GM21381 (cell line): ENCODE measurements around the gene APOL3.
"Not testable (repeated sequence)": the region's sequence is repeated elsewhere in the genome, so short reads cannot be mapped to it uniquely, and the experiment has no call there.

Experiments
- ATAC-seq: cut with Tn5 transposase; IDR thresholded peaks from one replicate; pipeline ENCODE4 v1.9.1; 2021; ENCODE audit warnings: mild to moderate bottlenecking, moderate library complexity; ENCODE audit not compliant: unreplicated experiment

APOL3 gene, protein sequence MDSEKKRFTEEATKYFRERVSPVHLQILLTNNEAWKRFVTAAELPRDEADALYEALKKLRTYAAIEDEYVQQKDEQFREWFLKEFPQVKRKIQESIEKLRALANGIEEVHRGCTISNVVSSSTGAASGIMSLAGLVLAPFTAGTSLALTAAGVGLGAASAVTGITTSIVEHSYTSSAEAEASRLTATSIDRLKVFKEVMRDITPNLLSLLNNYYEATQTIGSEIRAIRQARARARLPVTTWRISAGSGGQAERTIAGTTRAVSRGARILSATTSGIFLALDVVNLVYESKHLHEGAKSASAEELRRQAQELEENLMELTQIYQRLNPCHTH

DNA sequence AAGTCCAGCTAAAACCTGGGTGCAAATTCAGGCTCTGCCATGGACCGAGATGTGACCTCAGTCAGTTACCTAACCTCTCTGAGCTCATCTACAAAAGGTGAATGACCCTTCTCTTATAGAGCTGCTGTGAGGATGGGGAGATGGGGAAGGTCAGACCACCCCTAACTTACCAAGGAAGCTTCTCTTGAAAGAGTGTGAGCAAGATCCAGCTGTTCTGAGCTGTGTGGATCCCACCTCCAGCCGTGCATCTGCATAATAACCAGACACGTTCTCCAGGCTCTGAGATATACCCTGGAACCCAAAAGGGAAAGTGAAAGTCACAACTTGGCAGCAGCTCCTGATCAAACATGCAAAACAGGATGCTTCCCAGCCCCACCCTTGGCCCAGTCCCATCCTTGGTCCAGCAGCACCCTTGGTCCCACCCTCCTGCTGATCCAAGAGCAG is at the start of gene APOL3:
Gene APOL3, minus strand, starts transcription at position 257 of the 444 bp plus-strand sequence. CDS start 11,700 bp downstream, outside the sequence.
- ATAC-seq, result no peak

DNA sequence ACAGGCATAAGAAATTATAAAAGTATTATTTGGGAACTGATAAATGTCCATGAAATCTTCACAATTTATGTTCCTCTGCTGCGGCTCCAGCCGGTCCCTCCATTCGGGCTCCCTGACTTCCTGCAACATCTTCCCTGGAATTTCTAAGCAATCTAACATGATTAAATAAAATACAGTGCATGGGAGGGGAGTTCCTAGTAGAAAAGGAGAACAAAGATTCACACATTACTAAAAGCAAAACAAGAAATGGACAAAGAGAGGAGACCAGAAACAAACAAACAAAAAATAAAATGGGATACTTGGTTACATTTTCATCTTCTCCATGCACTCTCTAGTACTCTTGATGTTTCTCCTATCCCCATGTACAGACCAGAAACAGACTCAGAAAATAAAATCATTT is 49.7 kb upstream of the APOL3 start:
- no peak for ATAC-seq

DNA sequence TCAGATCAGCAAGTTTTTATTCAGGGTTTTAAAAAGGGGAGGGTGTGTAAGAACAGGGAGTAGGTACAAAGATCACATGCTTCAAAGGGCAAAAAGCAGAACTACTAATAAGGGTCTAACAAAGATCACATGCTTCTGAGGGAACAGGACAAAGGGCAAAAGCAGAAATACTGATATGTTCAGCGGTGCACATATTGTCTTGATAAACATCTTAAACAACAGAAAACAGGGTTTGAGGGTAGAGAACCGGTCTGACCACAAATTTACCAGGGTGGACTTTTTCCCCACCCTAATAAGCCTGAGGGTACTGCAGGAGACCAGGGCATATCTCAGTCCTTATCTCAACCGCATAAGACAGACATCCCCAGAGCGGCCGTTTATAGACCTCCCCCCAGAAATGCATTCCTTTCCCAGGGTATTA is 48.9 kb upstream of the APOL3 start:
- ATAC-seq, result not testable (repeated sequence)

DNA sequence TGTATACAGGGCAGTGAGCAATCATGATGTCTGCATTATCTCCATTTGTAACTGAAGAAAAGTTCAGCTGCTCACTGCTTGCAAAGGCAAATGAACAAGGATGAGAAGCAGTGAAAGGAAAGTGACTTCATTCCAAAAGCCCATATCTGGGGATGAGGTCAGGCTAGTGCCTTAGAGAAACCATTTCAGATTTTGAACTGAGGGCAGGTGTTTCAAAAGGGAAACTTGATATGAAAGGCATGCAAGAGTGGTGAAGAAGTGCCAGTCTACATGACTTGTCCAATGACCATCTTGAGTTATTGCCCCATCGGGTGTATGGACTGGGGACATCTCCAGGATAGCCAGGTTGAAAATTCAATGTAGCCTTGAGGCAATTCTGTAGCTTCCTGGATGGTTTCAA is 48.4 kb upstream of the APOL3 start:
- no peak for ATAC-seq

DNA sequence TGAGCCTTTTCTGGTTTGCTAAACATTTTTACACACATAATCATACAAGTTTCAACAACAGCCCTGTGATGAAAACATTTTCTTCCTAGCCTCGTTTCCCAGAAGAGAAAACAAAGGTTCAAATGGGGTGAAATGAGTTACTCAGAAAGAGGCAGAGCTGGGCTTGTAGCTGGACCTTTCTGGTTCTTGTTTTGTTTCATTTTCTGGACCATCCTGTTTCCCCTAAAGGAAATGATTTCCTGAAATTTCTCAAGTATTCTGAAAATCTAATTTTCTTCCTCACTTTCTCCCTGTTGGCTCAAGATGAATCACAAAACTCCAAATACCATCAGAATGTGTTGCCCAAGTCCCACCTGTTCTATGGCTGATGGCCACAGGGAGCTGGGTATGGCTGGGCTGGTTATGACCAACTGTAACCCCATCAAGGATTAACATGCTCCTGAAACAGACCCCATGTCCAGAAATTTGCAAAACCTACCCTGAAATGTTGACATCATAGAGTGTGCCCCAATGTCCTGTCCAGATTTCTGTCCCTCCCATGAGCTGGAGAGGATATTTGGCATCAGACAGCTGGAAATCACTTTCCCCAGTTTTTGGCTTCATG is 47.7 kb upstream of the APOL3 start:
- no peak for ATAC-seq

DNA sequence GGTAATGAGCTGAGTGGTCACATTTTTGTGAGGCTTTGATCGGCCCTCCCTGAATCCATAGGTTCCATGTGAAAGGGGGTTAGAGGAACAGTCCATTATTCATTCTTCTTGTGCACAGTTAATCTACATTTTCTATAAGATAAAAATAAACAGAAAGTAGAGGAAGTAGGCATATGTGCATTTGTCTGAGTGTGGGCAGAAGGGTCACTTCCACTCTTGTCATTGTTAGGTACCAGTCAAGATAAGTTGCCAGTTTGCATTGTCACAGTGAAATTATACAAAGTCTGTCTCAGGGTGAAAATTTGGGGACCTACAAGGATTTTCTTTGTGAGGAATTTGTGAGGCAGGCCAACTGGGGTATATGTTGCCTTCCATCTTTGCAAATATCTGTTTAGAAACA is 45.7 kb upstream of the APOL3 start:
- ATAC-seq, result no peak

DNA sequence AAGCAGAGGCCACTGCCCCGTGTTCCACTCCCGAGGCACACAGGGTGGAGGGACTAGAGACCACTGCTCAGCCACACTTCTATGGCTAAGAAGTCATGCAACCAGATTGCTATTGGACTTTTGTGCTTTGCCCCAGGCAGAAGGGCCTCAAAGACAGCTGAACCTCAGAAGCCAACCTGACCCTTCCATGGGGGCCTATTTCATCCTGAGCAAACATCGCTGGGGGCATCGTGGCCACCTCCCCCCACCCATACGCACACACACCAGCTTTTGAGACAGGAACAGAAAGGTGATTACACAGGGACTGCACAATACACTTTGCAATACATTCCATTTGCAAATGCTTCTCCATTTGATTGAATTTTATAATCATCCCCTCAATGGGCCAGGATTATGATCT is 45.0 kb upstream of the APOL3 start:
- not testable (repeated sequence) for ATAC-seq

DNA sequence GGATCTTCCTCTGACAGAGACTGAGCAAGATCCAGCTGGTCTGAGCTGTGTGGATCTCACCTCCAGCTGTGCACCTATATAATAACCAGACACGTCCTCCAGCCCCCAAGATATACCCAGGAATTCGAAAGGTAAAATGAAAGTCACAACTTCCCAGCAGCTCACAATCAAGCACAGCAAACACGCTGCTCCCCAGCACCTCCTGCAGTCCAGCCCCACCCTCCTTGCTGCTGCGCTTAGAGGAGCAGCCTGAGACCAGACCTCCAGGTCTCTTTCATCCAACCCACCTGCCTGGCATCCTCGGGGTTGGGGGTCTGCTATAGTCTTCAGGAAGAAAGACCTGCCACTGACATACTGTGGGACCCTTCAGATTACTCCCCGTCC is 44.1 kb upstream of the APOL3 start:
- no peak for ATAC-seq

DNA sequence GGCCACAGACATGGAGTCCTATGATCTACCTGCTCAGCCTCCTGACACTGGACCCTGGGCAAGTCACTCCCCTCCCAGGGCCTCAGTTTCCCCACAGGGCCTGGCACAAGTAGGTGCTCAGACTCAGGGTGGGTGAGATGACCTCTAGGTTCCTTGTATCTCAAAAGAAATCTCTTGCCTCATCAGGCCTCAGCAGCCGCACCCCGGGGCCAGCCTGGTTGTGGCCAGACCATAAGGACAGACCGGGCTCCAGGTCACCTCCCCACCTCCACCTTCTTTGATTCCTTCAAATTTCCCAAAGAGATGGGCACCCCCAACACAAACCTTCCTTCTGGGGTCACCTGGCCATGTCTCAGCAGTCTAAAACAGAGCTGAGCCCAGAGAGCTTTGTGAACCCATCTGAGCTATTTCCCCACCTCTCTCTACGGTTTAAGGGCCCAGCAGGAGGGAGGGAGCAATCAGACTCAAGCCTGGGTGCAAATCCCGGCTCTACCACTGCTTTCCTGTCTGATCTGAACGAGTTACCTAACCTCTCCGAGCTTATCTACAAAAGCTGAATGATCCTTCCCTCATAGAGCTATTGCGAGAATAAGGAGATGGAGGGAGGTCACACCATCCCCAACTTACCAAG is 43.6 kb upstream of the APOL3 start:
- ATAC-seq, result no peak

DNA sequence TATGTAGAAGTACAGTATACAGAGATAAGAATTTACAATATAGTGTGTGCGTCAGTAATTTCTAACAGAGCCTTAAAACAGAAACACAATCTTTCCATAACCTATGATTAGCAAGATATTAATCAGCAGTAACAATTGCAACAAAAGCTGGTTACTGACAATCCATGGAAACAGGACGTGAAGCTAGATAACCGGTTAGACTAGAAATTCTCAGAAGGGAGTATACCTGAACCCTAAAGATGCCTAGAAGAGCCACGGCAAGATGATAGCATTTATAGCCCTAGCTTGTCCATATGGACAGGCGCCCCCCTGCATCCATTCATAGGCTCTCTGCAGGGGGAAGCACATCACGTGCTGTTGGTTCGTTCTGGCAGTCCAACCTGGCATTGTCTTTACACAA is 42.9 kb upstream of the APOL3 start:
- ATAC-seq, result not testable (repeated sequence)

DNA sequence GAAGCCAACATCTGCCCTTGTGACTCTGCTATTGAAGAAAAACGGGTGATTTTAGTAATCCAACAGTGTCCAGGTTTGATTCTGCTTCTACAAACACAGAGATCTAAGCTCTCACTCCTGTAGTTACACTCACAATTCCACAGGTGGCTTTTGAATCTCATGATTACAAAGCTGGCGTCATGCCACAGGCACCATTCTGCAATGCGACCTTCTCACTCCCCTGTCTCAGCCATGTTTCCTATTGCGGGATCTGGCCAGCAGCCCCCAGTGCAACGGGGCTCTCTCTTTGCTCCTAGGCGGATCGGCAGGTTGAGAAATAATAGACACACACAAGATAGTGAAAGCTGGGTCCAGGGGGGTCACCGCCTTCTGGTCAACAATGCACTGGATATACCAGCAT is 42.4 kb upstream of the APOL3 start:
- ATAC-seq, result not testable (repeated sequence)

DNA sequence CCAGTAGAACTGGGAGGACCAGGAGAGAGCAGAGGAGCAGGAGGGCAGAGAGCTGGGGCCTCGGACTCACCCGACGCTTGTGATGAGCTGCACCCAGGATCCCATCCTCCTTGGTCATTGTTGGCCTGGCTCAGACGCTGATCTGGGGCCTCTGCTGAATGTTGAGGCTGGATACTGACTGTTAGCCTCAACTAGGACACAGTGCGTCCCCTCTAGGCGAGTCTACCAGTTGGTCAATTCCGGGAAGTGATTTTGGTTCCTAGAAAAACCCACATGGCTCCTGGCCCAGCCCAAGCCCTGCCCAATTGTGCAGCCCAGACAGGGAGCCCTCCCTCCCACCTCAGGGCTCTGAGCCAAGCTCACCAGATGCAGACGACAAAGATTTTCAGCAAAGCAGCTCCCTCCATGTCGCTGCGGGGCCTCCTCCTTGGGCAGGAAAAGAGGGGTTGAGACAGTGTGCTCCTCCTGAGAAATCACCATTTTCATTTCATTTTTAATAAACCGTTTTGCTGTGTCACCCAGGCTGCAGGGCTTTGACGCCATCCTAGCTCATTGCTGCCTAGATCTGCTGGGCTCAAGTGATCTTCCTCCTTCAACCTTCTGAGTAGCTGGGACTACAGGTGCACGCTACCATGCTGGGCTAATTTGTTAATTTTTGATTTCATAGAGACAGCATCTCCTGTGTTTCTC is 41.2 kb upstream of the APOL3 start, which contains the start of gene APOL4:
Gene APOL4, minus strand, starts transcription at position 180 of the 690 bp plus-strand sequence. Its CDS starts 75 bp downstream, at position 105.
- no peak for ATAC-seq

DNA sequence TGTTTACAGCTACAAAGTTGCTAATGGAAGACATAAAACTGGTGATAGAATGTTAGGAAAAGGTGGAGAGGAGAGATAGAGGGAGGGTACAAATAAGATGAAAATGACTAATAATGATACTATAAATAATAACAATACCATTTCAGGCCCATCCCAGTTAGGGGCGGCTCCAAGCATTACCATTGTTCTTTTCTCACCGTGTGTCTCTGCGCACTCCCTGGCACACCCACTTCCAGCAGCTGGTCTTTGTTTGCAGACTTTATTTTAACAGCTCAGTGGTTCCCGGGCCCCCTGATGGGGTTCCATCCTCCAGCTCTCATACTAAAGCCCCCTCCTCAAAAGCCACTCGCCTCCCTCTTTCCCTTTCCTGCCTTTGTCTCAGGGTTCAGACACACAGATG is 40.5 kb upstream of the APOL3 start:
- not testable (repeated sequence) for ATAC-seq

DNA sequence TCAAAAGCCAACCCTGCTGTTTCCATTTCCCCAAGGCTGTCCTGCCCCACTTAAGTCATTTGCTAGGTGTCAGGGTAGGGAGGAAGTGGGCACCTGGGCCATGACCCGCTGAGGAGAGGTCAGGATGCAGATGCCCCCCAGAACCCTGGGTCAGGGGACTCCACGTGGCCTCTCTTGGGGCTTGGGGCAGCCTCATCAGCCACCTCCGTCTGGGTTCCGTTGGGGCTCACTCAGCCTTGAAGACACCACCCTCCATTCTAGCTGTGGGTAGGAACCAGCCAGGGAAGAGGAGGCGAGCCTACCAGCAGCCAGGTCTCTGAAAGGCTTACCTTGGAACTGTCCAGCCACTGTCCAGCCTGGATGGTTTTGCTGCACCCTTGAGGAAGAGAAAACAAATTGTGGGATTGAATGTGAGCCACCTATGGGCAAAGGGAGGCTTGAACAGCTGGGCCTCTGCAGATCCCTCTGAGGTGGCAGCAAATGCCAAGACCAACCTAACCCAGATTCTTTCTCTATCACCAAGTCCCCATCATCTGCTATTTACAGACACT is 38.5 kb upstream of the APOL3 start:
- no peak for ATAC-seq

DNA sequence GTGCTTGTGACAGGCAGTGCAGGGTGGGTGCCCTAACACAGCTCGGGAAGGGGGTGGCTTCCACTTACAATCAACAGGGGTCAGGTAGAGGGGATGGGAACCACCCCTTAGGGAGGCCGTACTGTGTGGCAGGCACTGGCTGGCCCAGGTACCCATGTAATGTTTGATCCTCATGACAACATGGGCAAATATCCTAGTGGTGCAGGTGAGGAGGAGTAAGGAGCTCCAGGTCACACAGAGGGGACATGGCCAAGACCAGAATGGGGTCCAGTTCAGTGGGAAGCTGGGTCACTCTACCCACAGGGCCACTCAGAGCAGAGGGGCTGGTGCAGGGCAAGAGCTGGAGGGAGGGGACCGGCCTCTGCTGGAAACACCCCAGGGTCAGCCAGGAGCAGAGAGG is 38.0 kb upstream of the APOL3 start:
- ATAC-seq, result no peak

DNA sequence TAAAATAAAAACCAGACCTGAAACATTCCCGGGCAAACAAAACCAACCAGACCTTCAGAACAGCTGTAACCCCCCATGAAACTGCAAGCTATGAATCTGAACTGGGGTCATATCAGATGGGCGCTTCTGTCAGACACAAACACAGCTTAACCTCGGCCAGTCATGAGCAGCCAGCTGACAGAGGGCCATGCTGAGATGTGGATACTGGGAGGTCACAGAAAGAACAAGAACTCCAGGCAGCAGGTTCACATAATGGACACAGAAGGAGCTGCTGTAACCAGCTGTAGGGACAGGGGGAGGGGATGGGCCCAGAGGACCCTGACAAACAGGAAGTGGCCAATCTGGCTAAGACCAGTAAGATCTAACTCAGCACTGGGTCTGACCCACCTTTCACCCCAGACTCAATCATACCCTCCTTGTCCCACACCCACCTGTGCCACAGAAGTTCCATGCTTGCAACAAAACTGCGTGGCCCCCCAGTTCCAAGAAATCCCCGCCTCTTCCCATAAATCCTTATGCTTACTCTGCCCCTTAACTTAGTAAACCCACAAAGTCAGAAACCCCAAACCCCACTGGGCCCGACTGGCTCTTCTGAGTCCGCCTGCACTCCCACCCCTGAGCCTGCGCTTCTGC is 37.1 kb upstream of the APOL3 start:
- ATAC-seq, result no peak

DNA sequence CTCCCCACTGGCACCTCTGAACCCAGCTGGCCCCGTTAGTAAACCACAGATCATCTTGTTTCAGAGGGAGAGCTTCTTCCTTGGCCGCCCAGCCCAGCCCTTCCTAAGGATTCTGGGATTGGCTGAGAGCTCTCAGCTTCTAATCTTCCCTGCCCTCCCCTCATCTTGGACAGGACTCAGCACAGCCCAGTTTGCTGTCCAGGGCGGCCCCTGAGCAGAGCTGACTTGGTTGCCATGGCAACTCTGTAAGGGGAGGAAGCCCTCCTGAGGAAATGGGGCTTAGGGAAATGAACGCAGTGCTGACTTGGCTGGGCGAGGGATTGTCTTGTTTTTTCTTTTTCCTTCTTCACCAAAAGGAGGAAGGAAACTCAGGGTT is 36.5 kb upstream of the APOL3 start:
- ATAC-seq, result no peak

DNA sequence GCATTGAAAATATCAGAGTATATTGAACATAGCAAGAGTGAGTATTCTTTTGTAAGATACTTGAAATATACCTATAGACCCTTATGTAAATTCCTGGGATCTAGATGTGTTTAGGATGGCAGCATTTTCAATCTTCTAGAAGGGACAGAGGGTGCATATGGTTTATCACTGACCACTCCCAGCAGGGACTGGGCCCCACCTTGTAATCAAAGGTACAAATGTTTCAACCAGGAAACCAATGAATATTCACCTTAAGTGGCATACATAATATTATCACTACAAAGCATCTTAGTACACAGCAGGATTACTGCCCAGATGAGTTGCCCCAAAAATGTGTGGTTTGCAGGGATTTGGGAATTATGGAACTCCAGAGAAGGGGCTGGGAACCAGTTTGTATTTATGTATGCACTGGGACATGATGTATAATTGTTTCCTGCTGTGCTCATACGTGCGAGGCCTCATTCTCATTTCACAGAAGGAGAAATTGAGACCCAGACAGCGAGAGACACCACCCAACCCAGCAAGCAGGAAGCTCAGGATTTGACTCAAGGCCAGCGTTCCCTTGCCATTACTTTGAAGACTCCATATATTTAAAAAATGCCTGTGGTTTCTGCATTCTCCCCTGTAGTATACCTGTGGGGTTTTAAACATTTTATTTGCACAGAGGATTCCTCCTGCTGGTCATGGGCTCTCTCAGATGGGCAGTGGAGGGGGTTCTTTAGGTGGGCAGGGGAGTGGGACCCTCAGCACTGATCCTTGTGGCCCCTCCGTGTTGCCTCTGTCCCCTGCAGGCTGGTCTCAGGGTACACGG is 35.9 kb upstream of the APOL3 start:
- no peak for ATAC-seq

DNA sequence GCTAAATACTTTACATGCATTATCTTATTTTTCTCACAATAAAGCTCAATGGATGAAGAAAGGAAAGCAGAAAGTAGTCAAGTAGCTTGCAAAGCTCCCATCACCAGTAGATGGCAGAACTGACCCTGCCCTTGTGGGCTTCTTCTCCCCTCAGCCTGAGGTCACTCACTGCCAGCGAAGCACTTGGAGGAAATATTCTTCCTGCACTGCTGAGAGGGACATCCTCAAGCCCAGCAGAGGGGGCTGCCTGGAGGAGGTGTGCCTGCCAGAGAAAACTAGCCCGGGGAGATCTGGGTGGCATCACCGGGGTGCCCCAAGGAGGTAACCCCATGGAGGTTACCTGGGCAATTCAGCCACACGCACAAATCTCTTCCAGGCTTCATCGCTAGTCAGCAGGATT is 34.4 kb upstream of the APOL3 start:
- no peak for ATAC-seq

DNA sequence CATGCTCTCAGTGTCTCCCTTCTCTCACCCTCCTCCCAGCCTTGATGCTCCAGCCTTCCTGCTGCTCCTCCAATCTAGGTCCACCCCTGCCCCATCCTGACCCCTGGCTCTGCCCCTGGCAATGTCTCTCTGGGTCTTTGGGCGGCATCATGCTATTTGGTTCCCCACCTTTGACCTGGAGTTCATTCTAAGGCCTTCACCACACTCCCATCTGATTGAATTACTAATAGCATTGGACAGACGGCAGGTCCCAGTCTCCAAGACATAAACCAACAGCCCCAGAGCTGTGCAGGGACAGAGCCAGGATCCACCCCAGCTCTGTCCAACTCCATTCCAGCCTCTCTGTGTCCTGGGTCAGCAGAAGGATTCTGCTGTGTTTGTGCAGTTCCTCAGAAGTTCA is 33.8 kb upstream of the APOL3 start:
- ATAC-seq, result no peak
